Vagina (tissue), 2 donors: ENCODE results near the gene RPN2.

Experiments used
- POLR2A ChIP-seq, 2 donors: fragments of 450-650 bp; IDR thresholded peaks; one replicate each; pipeline ENCODE4 v1.6.1; 2017; ENCODE audit warnings: antibody characterized with exemption in 2 of 2, mild to moderate bottlenecking in 2 of 2, moderate library complexity in 2 of 2
- TF ChIP-seq, protein P1 (sequence below), 3 experiments: fragments of 450-650 bp in 2 of 3; fragments of 200-600 bp in 1 of 3; sonication (generic) in 1 of 3; IDR thresholded peaks; one replicate each; pipeline ENCODE4 v1.5.1; 2017 to 2019; ENCODE audit warnings: antibody characterized with exemption in 3 of 3, mild to moderate bottlenecking in 2 of 3, moderate library complexity in 2 of 3

DNA sequence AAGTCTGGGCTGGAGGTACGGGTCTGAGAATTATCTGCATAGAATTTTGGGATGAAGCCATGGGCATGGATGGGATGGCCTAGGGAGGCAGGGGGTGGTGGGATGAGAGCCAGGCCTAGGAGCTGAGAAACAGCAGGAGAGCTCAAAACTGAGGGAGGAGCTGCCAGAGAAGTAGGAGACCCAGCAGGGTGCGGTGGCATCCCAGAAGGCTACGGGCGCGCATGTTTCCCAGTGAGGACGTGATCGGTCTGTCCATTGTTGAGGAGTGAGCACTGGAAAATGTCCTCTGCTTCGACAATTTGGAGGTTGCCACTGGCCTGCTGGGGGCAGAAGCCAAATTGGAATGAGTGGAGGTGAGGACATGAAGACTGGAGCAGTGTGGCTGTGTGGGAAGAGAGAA, 14.7 kb downstream of the RPN2 start:
- TF ChIP-seq, protein P1, sequence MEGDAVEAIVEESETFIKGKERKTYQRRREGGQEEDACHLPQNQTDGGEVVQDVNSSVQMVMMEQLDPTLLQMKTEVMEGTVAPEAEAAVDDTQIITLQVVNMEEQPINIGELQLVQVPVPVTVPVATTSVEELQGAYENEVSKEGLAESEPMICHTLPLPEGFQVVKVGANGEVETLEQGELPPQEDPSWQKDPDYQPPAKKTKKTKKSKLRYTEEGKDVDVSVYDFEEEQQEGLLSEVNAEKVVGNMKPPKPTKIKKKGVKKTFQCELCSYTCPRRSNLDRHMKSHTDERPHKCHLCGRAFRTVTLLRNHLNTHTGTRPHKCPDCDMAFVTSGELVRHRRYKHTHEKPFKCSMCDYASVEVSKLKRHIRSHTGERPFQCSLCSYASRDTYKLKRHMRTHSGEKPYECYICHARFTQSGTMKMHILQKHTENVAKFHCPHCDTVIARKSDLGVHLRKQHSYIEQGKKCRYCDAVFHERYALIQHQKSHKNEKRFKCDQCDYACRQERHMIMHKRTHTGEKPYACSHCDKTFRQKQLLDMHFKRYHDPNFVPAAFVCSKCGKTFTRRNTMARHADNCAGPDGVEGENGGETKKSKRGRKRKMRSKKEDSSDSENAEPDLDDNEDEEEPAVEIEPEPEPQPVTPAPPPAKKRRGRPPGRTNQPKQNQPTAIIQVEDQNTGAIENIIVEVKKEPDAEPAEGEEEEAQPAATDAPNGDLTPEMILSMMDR (IDR thresholded peaks at IDR 0.05): no peak
- no peak for TF ChIP-seq POLR2A (IDR thresholded peaks at IDR 0.05)
